Gastrocnemius medialis (tissue), 4 donors: ENCODE data around the gene C16orf92.

Source experiments
- CTCF ChIP-seq, 5 experiments: fragments of 450-650 bp in 3 of 5; fragments of 200-600 bp in 2 of 5; sonication (generic) in 2 of 5; IDR thresholded peaks in 4 of 5; conservative IDR thresholded peaks in 1 of 5; 1 replicate in 4 of 5; 2 replicates in 1 of 5; pipeline ENCODE4 v1.5.1; 2016 to 2019; ENCODE audit warnings: antibody characterized with exemption in 5 of 5, mild to moderate bottlenecking in 3 of 5, moderate library complexity in 3 of 5
- POLR2A ChIP-seq, 2 donors: fragments of 450-650 bp; IDR thresholded peaks; one replicate each; pipeline ENCODE4 v1.6.1; 2017; ENCODE audit warnings: antibody characterized with exemption in 2 of 2, mild to moderate bottlenecking in 2 of 2, moderate library complexity in 2 of 2

GRCh38 chr16:30006659-30007377 is 16.2 kb upstream of the C16orf92 start:
- TF ChIP-seq CTCF (IDR thresholded peaks at IDR 0.05 in 4 of 5, conservative IDR thresholded peaks at IDR 0.05 in 1 of 5): no peak
- TF ChIP-seq POLR2A (IDR thresholded peaks at IDR 0.05): no peak
